Thoracic aorta (tissue), 2 donors: ENCODE results near the gene RAD17. TPM values are rescaled to one million over a fixed set of nuclear protein-coding genes. Genes with fewer than 3 reads are reported as not detected.
A peak's percentile ranks its signal among the peaks of the same experiment; 100 is the strongest.

ENCODE experiments used
- ATAC-seq: fragments of 150-250 bp; one replicate; pipeline ENCODE4 v1.8.0; 2017; ENCODE audit warnings: low read depth; ENCODE audit not compliant: insufficient number of reproducible peaks, low FRiP score
- DNase-seq: peaks from one replicate; pipeline ENCODE4 v3.0.0-alpha.2; 2020; ENCODE audit warnings: low spot score
- H3K27ac ChIP-seq, 2 donors: fragments of 200-600 bp; sonication (generic); 1 replicate in 1 of 2; 2 replicates in 1 of 2; pipeline ENCODE4 v1.5.1; 2016; ENCODE audit warnings: mild to moderate bottlenecking in 2 of 2, moderate library complexity in 2 of 2
- H3K27me3 ChIP-seq: fragments of 200-600 bp; sonication (generic); replicated peaks from 2 replicates; pipeline ENCODE4 v1.6.0; 2016; ENCODE audit warnings: mild to moderate bottlenecking; ENCODE audit not compliant: insufficient read depth
- H3K36me3 ChIP-seq: fragments of 200-600 bp; sonication (generic); one replicate; pipeline ENCODE4 v1.5.1; 2016
- H3K4me1 ChIP-seq, 2 donors: fragments of 200-600 bp; sonication (generic); 1 replicate in 1 of 2; 2 replicates in 1 of 2; pipeline versions ENCODE4 v1.5.1 to v1.6.0; 2016; ENCODE audit warnings: low read depth in 2 of 2, mild to moderate bottlenecking in 1 of 2; ENCODE audit not compliant: control insufficient read depth in 1 of 2
- H3K4me3 ChIP-seq: fragments of 200-600 bp; sonication (generic); 2 replicates; pipeline ENCODE4 v1.5.1; 2016; ENCODE audit warnings: mild to moderate bottlenecking
- H3K9me3 ChIP-seq: fragments of 200-600 bp; sonication (generic); 2 replicates; pipeline ENCODE4 v1.5.1; 2016
- CTCF ChIP-seq: fragments of 200-600 bp; sonication (generic); IDR thresholded peaks from one replicate; pipeline ENCODE4 v1.5.1; 2019; ENCODE audit warnings: antibody characterized with exemption
- total RNA-seq, 2 donors: library from RNA; depleted of rRNA; stranded (reverse); fragments of >200 nt; gene quantifications; one replicate each; pipeline versions ENCODE4 v1.1.0 to v1.2.3, GENCODE V29; 2016

Gene RAD17
- total RNA-seq, 2 donors from 2014 or later, result 19.4 to 23.9 TPM

- Histone ChIP-seq H3K27ac (peak overlapping the region; percentile 3 to 23), H3K4me3 (peak overlapping the region; percentile 40), H3K9me3 (no peaks in the 10 kb centered on the region), H3K36me3 (no peaks in the 10 kb centered on the region), H3K27me3 (no peaks in the 10 kb centered on the region), H3K4me1 (peaks cover 9 to 15% of the 10 kb centered on the region in 2 donors)
- ATAC-seq, result peak; percentile 48
- peak; percentile 50 for DNase-seq
- TF ChIP-seq CTCF, result peak; percentile 73
These were observed 34.8 kb upstream of the RAD17 start for GRCh38 chr5:69334793-69335268.

GRCh38 chr5:69335341-69335935 lies 34.2 kb upstream of the RAD17 start:
- Histone ChIP-seq H3K4me3 (no peak overlapping the region), H3K27me3 (no peaks in the 10 kb centered on the region), H3K27ac (no peak overlapping the region), H3K9me3 (no peaks in the 10 kb centered on the region), H3K36me3 (no peaks in the 10 kb centered on the region), H3K4me1 (peaks cover 9 to 15% of the 10 kb centered on the region in 2 donors)
- ATAC-seq, result no peak
- DNase-seq, result no peak
- no peak for TF ChIP-seq CTCF

- TF ChIP-seq CTCF, result no peak
- H3K36me3 ChIP-seq, result no peaks in the 10 kb centered on the region
- DNase-seq, result no peak
- no peaks in the 10 kb centered on the region for H3K9me3 ChIP-seq
- no peak overlapping the region for H3K4me3 ChIP-seq
- H3K4me1 ChIP-seq, result no peaks in the 10 kb centered on the region
- ATAC-seq, result no peak
- no peak overlapping the region for H3K27ac ChIP-seq
- H3K27me3 ChIP-seq, result no peaks in the 10 kb centered on the region
These were observed 28.0 kb upstream of the RAD17 start for GRCh38 chr5:69341520-69342161.

GRCh38 chr5:69343083-69343482 lies 26.5 kb upstream of the RAD17 start:
- Histone ChIP-seq H3K9me3 (no peaks in the 10 kb centered on the region), H3K36me3 (no peaks in the 10 kb centered on the region), H3K27ac (no peak overlapping the region), H3K27me3 (no peaks in the 10 kb centered on the region), H3K4me3 (no peak overlapping the region), H3K4me1 (no peaks in the 10 kb centered on the region)
- no peak for TF ChIP-seq CTCF
- ATAC-seq, result no peak
- DNase-seq, result no peak

- H3K4me3 ChIP-seq, result no peak overlapping the region
- peaks cover 23% of the 10 kb centered on the region for H3K36me3 ChIP-seq
- no peak overlapping the region for H3K27ac ChIP-seq
- ATAC-seq, result no peak
- no peaks in the 10 kb centered on the region for H3K4me1 ChIP-seq
- H3K27me3 ChIP-seq, result no peaks in the 10 kb centered on the region
- TF ChIP-seq CTCF, result no peak
- DNase-seq, result no peak
- H3K9me3 ChIP-seq, result no peaks in the 10 kb centered on the region
These were observed 19.0 kb upstream of the RAD17 start for GRCh38 chr5:69350664-69351063.
